ENCODE data around the gene BTBD9.
A peak's percentile ranks its signal among the peaks of the same experiment; 100 is the strongest.

The BTBD9 gene

DNA sequence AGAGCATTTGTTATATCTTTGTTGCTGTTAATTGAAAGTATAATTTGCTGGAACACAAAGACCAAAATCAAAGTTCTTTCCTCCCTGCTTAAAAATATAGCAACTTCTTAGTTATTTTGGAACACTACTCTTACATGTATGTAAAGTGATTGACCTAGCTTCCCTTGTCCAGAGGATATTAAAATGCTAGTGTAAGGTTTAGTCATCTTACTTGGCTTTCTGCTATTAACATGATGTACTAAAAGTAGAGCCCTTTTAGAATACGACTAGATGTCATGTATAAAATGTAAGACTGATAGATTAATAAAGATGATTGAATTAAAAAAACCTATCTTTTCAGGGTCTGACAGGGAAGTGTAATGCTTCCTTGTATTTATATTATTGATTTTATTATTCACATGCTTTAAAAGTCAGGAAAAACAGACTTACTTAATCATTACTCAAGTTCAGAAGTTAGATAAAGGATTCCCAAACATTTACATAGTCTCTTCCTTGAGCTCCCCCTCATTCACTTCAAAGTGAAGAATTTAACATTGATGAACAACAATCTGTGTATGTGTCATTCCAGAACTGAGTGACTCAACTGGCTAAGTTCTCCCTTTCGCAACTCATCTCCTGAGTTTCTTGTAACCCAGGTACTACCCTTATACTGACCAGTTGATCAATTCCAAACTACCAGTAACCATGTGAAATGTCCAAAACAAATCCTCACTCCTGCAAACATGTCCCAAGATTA, 50.9 kb downstream of the BTBD9 start:
- no peak for TF ChIP-seq CTCF (IDR thresholded peaks at IDR 0.05; ENCODE audit: insufficient read depth, low read depth, low read length, missing control alignments)
- DNase-seq (ENCODE audit: low read depth), result peak; percentile 88
- H3K4me3 ChIP-seq (ENCODE audit: low read length), result no peak overlapping the region

- H3K4me3 ChIP-seq (ENCODE audit: low read length), result no peak overlapping the region
- DNase-seq (ENCODE audit: low read depth), result no peak
- TF ChIP-seq CTCF (IDR thresholded peaks at IDR 0.05; ENCODE audit: insufficient read depth, low read depth, low read length, missing control alignments), result no peak
These were observed 51.9 kb downstream of the BTBD9 start for GRCh38 chr6:38587766-38588362.

DNA sequence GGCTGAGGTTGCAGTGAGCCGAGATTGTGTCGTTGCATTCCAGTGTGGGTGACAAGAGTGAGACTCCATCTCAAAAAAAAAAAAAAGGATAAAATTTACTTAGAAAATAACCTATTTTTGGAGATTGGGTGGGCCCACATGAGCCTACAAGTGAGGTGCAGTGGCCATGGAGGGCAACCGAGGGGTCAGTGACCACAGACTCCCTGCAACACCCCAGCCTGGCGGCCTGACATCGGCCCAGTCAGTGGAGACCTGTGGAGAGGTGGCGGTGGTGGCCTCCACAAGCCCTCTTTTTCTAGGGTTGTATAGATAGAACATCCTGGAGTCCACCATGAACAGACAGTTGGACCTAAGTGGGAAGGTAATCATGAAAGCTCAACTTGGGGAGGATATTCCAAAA, 52.7 kb downstream of the BTBD9 start:
- TF ChIP-seq CTCF (IDR thresholded peaks at IDR 0.05; ENCODE audit: insufficient read depth, low read depth, low read length, missing control alignments), result no peak
- DNase-seq (ENCODE audit: low read depth), result no peak
- no peak overlapping the region for H3K4me3 ChIP-seq (ENCODE audit: low read length)

DNA sequence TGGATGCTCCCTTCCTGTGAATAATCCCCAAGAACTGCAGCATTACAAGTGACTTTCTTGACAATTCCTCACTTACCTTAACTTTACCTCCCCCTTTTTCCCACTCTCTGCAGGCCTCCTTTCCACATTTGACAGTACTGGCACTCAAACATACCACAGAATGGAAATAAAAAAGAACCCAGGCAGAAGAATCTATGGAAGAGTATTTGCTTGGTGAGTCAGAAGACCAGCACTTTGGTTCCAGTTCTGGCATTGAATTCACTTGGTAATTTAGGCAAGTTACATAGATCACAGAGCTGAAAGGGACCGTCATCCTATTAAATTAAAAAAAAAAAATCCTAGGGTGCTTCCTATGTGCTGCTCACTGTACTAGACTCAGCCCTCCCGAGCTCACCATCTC, 55.0 kb downstream of the BTBD9 start:
- H3K4me3 ChIP-seq (ENCODE audit: low read length), result no peak overlapping the region
- no peak for DNase-seq (ENCODE audit: low read depth)
- TF ChIP-seq CTCF (IDR thresholded peaks at IDR 0.05; ENCODE audit: insufficient read depth, low read depth, low read length, missing control alignments), result no peak

- no peak for DNase-seq (ENCODE audit: low read depth)
- H3K4me3 ChIP-seq (ENCODE audit: low read length), result no peak overlapping the region
- no peak for TF ChIP-seq CTCF (IDR thresholded peaks at IDR 0.05; ENCODE audit: insufficient read depth, low read depth, low read length, missing control alignments)
These were observed 56.2 kb downstream of the BTBD9 start for GRCh38 chr6:38583523-38583922.

GRCh38 chr6:38580030-38580429, 59.7 kb downstream of the BTBD9 start:
- no peak overlapping the region for H3K4me3 ChIP-seq (ENCODE audit: low read length)
- TF ChIP-seq CTCF (IDR thresholded peaks at IDR 0.05; ENCODE audit: insufficient read depth, low read depth, low read length, missing control alignments), result no peak
- no peak for DNase-seq (ENCODE audit: low read depth)
